Neural progenitor cell (in vitro differentiated cells): Measurements from ENCODE around the gene TPGS1. TPM values are rescaled to one million over a fixed set of nuclear protein-coding genes. Genes with fewer than 3 reads are reported as not detected.

Experiments used
- DNase-seq: peaks from one replicate; pipeline ENCODE4 v3.0.0-alpha.2; 2016; ENCODE audit warnings: low spot score
- H2AFZ ChIP-seq: fragments of 200-600 bp; sonication (generic); replicated peaks from 2 replicates; pipeline ENCODE4 v1.6.1; 2016; ENCODE audit warnings: antibody characterized with exemption
- H3F3A ChIP-seq: fragments of 200-600 bp; sonication (generic); 2 replicates; pipeline ENCODE4 v1.6.1; 2016; ENCODE audit warnings: antibody characterized with exemption, low read depth
- H3K27ac ChIP-seq: fragments of 200-600 bp; sonication (generic); 2 replicates; pipeline ENCODE4 v1.5.1; 2016; ENCODE audit warnings: mild to moderate bottlenecking
- H3K27me3 ChIP-seq: fragments of 200-600 bp; sonication (generic); 2 replicates; pipeline ENCODE4 v1.6.1; 2016; ENCODE audit warnings: mild to moderate bottlenecking, moderate library complexity
- H3K36me3 ChIP-seq: fragments of 200-600 bp; sonication (generic); 2 replicates; pipeline ENCODE4 v1.5.1; 2016
- H3K4me1 ChIP-seq: fragments of 200-600 bp; sonication (generic); 2 replicates; pipeline ENCODE4 v1.6.1; 2016; ENCODE audit warnings: mixed run types
- H3K4me2 ChIP-seq: fragments of 200-600 bp; sonication (generic); 2 replicates; pipeline ENCODE4 v1.6.1; 2016
- H3K4me3 ChIP-seq: fragments of 200-600 bp; sonication (generic); 2 replicates; pipeline ENCODE4 v1.5.1; 2016
- H3K79me2 ChIP-seq: fragments of 200-600 bp; sonication (generic); 2 replicates; pipeline ENCODE4 v1.6.1; 2016; ENCODE audit warnings: low read depth
- H3K9ac ChIP-seq: fragments of 200-600 bp; sonication (generic); 2 replicates; pipeline ENCODE4 v1.6.1; 2016
- H3K9me3 ChIP-seq: fragments of 200-600 bp; sonication (generic); 2 replicates; pipeline ENCODE4 v1.5.1; 2016; ENCODE audit warnings: low read depth
- H4K20me1 ChIP-seq: fragments of 200-600 bp; sonication (generic); 2 replicates; pipeline ENCODE4 v1.6.1; 2016; ENCODE audit warnings: low read depth
- H3K27ac Mint-ChIP-seq: 3 replicates; pipeline ENCODE4 v1.8.0; 2021; ENCODE audit warnings: mixed read lengths
- H3K27me3 Mint-ChIP-seq: 2 replicates; pipeline ENCODE4 v1.8.0; 2022; ENCODE audit warnings: low read depth, mild to moderate bottlenecking, inconsistent platforms, moderate library complexity, mixed read lengths; ENCODE audit not compliant: insufficient read depth
- H3K36me3 Mint-ChIP-seq: 3 replicates; pipeline ENCODE4 v1.8.0; 2021; ENCODE audit warnings: mixed read lengths
- H3K4me1 Mint-ChIP-seq: 3 replicates; pipeline ENCODE4 v1.8.0; 2021; ENCODE audit warnings: mixed read lengths
- H3K4me3 Mint-ChIP-seq: 3 replicates; pipeline ENCODE4 v1.8.0; 2021; ENCODE audit warnings: mild to moderate bottlenecking, moderate library complexity, mixed read lengths
- H3K9me3 Mint-ChIP-seq: 3 replicates; pipeline ENCODE4 v1.8.0; 2020; ENCODE audit warnings: mixed read lengths
- CTCF ChIP-seq: fragments of 200-600 bp; sonication (generic); IDR thresholded peaks from 2 replicates; pipeline ENCODE4 v1.5.1; 2017; ENCODE audit warnings: antibody characterized with exemption, mild to moderate bottlenecking
- EZH2 ChIP-seq: fragments of 200-600 bp; sonication (generic); IDR thresholded peaks from 2 replicates; pipeline ENCODE4 v1.6.1; 2017; ENCODE audit warnings: antibody characterized with exemption, mild to moderate bottlenecking, moderate library complexity
- EZH2phosphoT487 ChIP-seq: fragments of 200-600 bp; sonication (generic); IDR thresholded peaks from 2 replicates; pipeline ENCODE4 v1.6.1; 2017; ENCODE audit warnings: antibody characterized with exemption
- total RNA-seq: library from RNA; depleted of rRNA; stranded (reverse); fragments of >200 nt; gene quantifications from 2 replicates; pipeline ENCODE4 v1.2.3, GENCODE V29; 2015; ENCODE audit warnings: low replicate concordance

TPGS1 gene
- total RNA-seq, 1 donor from 2014 or later, result 9.4 TPM

DNA sequence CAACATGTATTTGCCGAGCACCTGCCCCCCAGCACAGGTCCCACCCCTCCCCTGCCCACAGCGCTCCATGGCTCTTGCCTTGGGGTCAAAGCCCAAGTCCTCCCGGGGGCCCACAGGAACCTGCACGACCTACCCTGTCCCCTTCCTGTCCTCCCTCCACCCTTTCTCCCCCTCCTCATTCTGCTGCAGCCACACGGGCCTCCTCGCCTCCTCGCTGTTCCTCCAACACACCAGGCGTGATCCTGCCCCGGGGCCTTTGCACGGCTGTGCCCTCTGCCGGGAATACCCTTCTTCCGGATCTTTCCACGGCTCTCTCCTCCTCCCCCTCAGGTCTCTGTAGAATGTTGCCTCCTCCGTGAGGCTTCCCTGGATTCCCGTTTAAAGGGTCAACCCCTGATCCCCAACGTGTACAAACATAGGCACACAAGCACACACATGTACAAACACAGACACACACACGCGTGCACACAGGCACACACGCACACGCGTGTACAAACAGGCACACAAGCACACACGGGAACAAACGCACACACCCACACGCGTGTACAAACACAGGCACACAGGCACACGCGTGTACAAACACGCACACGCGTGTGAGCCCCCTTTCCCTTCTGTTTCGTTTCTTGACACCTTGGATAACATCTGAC is 8.2 kb upstream of the TPGS1 start:
- TF ChIP-seq EZH2 (no peak), EZH2phosphoT487 (no peak), CTCF (no peak)
- H3K4me3 ChIP-seq, result no peak overlapping the region
- H3K4me2 ChIP-seq, result no peak overlapping the region
- H3K9ac ChIP-seq, result no peak overlapping the region
- peaks cover 63% of the 10 kb centered on the region for H3K27me3 ChIP-seq
- H3K79me2 ChIP-seq, result no peaks in the 10 kb centered on the region
- Mint-ChIP-seq H3K27ac (no peak overlapping the region), H3K9me3 (peaks cover 5% of the 10 kb centered on the region), H3K27me3 (peaks cover 27% of the 10 kb centered on the region), H3K4me1 (peaks cover 12% of the 10 kb centered on the region), H3K4me3 (peak overlapping the region; percentile 61), H3K36me3 (peaks cover 5% of the 10 kb centered on the region)
- peaks cover 20% of the 10 kb centered on the region for H3F3A ChIP-seq
- H3K36me3 ChIP-seq, result no peaks in the 10 kb centered on the region
- H4K20me1 ChIP-seq, result peaks cover 18% of the 10 kb centered on the region
- DNase-seq, result no peak
- H3K9me3 ChIP-seq, result no peaks in the 10 kb centered on the region
- no peak overlapping the region for H3K27ac ChIP-seq
- H3K4me1 ChIP-seq, result no peaks in the 10 kb centered on the region
- H2AFZ ChIP-seq, result no peak overlapping the region

DNA sequence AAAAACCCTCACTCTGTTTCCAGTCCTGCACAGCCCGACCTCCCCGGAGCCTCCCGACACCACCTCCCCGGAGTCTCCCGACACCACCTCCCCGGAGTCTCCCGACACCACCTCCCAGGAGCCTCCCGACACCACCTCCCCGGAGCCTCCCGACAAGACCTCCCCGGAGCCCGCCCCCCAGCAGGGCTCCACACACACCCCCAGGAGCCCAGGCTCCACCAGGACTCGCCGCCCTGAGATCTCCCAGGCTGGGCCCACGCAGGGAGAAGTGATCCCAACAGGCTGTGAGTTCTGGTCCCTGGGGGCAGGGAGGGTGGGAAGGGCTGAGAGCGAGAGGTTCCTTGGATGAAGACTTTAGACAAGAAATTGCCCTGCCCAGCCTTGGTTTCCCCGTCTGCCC is 5.7 kb upstream of the TPGS1 start:
- peaks cover 50% of the 10 kb centered on the region for H3K27me3 ChIP-seq
- peaks cover 5% of the 10 kb centered on the region for H3K36me3 Mint-ChIP-seq

GRCh38 chr19:504616-505015 is 2.7 kb upstream of the TPGS1 start:
- peaks cover 16% of the 10 kb centered on the region for H3K27me3 Mint-ChIP-seq
- DNase-seq, result no peak
- TF ChIP-seq EZH2, result no peak
- no peak for TF ChIP-seq EZH2phosphoT487
- no peak for TF ChIP-seq CTCF

More for the DNA sequence above, 5.7 kb upstream of the TPGS1 start:
- no peak overlapping the region for H3K9ac ChIP-seq
- no peaks in the 10 kb centered on the region for H3K9me3 ChIP-seq
- Mint-ChIP-seq H3K9me3 (peaks cover 5% of the 10 kb centered on the region), H3K27me3 (peaks cover 23% of the 10 kb centered on the region), H3K4me3 (no peak overlapping the region), H3K27ac (no peak overlapping the region), H3K4me1 (peaks cover 9% of the 10 kb centered on the region)
- H2AFZ ChIP-seq, result no peak overlapping the region
- H3K4me1 ChIP-seq, result peaks cover 3% of the 10 kb centered on the region
- H3K4me3 ChIP-seq, result no peak overlapping the region
- no peak overlapping the region for H3K4me2 ChIP-seq
- TF ChIP-seq EZH2 (no peak), EZH2phosphoT487 (no peak), CTCF (no peak)
- no peak overlapping the region for H3K27ac ChIP-seq
- peaks cover 14% of the 10 kb centered on the region for H3F3A ChIP-seq
- H3K79me2 ChIP-seq, result no peaks in the 10 kb centered on the region
- H4K20me1 ChIP-seq, result peaks cover 7% of the 10 kb centered on the region
- H3K36me3 ChIP-seq, result no peaks in the 10 kb centered on the region
- DNase-seq, result no peak

More at GRCh38 chr19:504616-505015, 2.7 kb upstream of the TPGS1 start:
- Mint-ChIP-seq H3K9me3 (no peaks in the 10 kb centered on the region), H3K36me3 (peaks cover 8% of the 10 kb centered on the region), H3K4me3 (no peak overlapping the region), H3K27ac (no peak overlapping the region), H3K4me1 (peaks cover 18% of the 10 kb centered on the region)
- Histone ChIP-seq H3K27me3 (peaks cover 20% of the 10 kb centered on the region), H3K36me3 (no peaks in the 10 kb centered on the region), H3K4me2 (no peak overlapping the region), H3K27ac (no peak overlapping the region), H3K9ac (no peak overlapping the region), H4K20me1 (no peaks in the 10 kb centered on the region), H3K4me3 (no peak overlapping the region), H3K79me2 (no peaks in the 10 kb centered on the region), H2AFZ (no peak overlapping the region), H3K9me3 (no peaks in the 10 kb centered on the region), H3F3A (peaks cover 10% of the 10 kb centered on the region), H3K4me1 (peaks cover 3% of the 10 kb centered on the region)
